Astrocyte (in vitro differentiated cells and primary cell): ENCODE measurements around the gene KCNJ1. TPM values are rescaled to one million over a fixed set of nuclear protein-coding genes. Genes with fewer than 3 reads are reported as not detected.

Experiments
- DNase-seq: peaks from one replicate; pipeline ENCODE4 v3.0.0-alpha.2; 2010; ENCODE audit warnings: low read depth
- FAIRE-seq: peaks from 2 replicates; lab custom pipeline; 2011; peaks lifted over from hg19 to GRCh38; lab: Jason Lieb, UNC
- H2AFZ ChIP-seq: 2 replicates; pipeline ENCODE4 v1.6.0; 2012; ENCODE audit warnings: low read depth, low read length, inconsistent platforms
- H3K27ac ChIP-seq: 2 replicates; pipeline ENCODE4 v1.5.1; 2011; ENCODE audit warnings: low read depth, low read length, inconsistent platforms
- H3K27me3 ChIP-seq: 2 replicates; pipeline ENCODE4 v1.6.0; 2011; ENCODE audit warnings: low read length, inconsistent platforms; ENCODE audit not compliant: insufficient read depth
- H3K36me3 ChIP-seq: 2 replicates; pipeline ENCODE4 v1.5.1; 2011; ENCODE audit warnings: low read length, inconsistent platforms; ENCODE audit not compliant: insufficient read depth
- H3K4me1 ChIP-seq: 2 replicates; pipeline ENCODE4 v1.5.1; 2011; ENCODE audit warnings: low read length, inconsistent platforms; ENCODE audit not compliant: insufficient read depth
- H3K4me2 ChIP-seq: 2 replicates; pipeline ENCODE4 v1.6.0; 2012; ENCODE audit warnings: low read length, inconsistent platforms
- H3K4me3 ChIP-seq: 2 replicates; pipeline ENCODE4 v1.5.1; 2011; ENCODE audit warnings: low read depth, mild to moderate bottlenecking, low read length, inconsistent platforms; ENCODE audit not compliant: insufficient read depth
- H3K79me2 ChIP-seq: 2 replicates; pipeline ENCODE4 v1.6.0; 2012; ENCODE audit warnings: mild to moderate bottlenecking, low read length, inconsistent platforms; ENCODE audit not compliant: insufficient read depth
- H3K9ac ChIP-seq: 2 replicates; pipeline ENCODE4 v1.6.0; 2012; ENCODE audit warnings: mild to moderate bottlenecking, low read length, inconsistent platforms
- H3K9me3 ChIP-seq: 2 replicates; pipeline ENCODE4 v1.5.1; 2012; ENCODE audit warnings: low read depth, mild to moderate bottlenecking, low read length, inconsistent platforms; ENCODE audit not compliant: insufficient read depth
- H4K20me1 ChIP-seq: 2 replicates; pipeline ENCODE4 v1.6.0; 2012; ENCODE audit warnings: low read length, inconsistent platforms; ENCODE audit not compliant: insufficient read depth
- H3K27ac Mint-ChIP-seq: one replicate; pipeline ENCODE4 v1.8.0; 2021; ENCODE audit warnings: mild to moderate bottlenecking, mixed read lengths; ENCODE audit not compliant: unreplicated experiment
- H3K27me3 Mint-ChIP-seq: one replicate; pipeline ENCODE4 v1.8.0; 2021; ENCODE audit warnings: low read depth, mixed read lengths; ENCODE audit not compliant: unreplicated experiment
- H3K36me3 Mint-ChIP-seq: one replicate; pipeline ENCODE4 v1.8.0; 2021; ENCODE audit warnings: low read depth, mixed read lengths; ENCODE audit not compliant: unreplicated experiment
- H3K4me1 Mint-ChIP-seq: one replicate; pipeline ENCODE4 v1.8.0; 2021; ENCODE audit warnings: low read depth, mixed read lengths; ENCODE audit not compliant: unreplicated experiment
- H3K4me3 Mint-ChIP-seq: one replicate; pipeline ENCODE4 v1.8.0; 2021; ENCODE audit warnings: mild to moderate bottlenecking, moderate library complexity, mixed read lengths; ENCODE audit not compliant: unreplicated experiment
- H3K9me3 Mint-ChIP-seq: one replicate; pipeline ENCODE4 v1.8.0; 2021; ENCODE audit warnings: mild to moderate bottlenecking, mixed read lengths; ENCODE audit not compliant: unreplicated experiment
- EZH2 ChIP-seq: IDR thresholded peaks from 2 replicates; pipeline ENCODE4 v1.6.1; 2012; ENCODE audit warnings: mild to moderate bottlenecking, low read length, inconsistent platforms; ENCODE audit not compliant: insufficient read depth
- total RNA-seq: library from RNA; stranded (reverse); gene quantifications from 2 replicates; pipeline ENCODE4 v1.2.1, GENCODE V29; 2021
- TF ChIP-seq, protein P1 (sequence below): IDR thresholded peaks from 2 replicates; pipeline ENCODE4 v1.5.1; 2011; ENCODE audit warnings: low read depth, mild to moderate bottlenecking, inconsistent platforms, low read length, moderate library complexity; ENCODE audit not compliant: insufficient read depth

KCNJ1 gene
- total RNA-seq, 1 donor from 2014 or later: not detected

DNA sequence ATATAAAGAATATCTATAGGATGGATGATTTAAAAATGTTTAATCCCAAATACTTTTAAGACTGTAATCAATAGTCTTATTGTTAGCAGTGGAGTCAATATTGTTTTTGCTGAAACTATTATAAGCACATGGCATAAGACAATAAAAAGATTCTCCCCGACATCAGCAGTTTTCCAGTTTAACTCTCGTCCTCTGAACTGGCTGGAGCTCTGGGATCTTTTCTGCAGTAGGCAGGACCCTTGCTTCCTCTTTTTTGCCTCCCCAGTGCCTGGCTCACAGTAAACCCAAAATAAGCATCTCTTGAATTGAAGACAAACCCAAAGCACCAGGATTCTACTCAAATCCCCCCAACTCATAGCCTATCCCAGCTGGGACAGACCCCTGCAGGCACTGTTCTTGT is 32.9 kb downstream of the KCNJ1 start:
- Mint-ChIP-seq H3K27ac (no peak overlapping the region), H3K4me3 (no peak overlapping the region), H3K9me3 (no peaks in the 10 kb centered on the region), H3K36me3 (no peaks in the 10 kb centered on the region), H3K27me3 (peaks cover 11% of the 10 kb centered on the region), H3K4me1 (peaks cover 13% of the 10 kb centered on the region)
- Histone ChIP-seq H3K4me1 (peaks cover 5% of the 10 kb centered on the region), H4K20me1 (no peaks in the 10 kb centered on the region), H3K36me3 (no peaks in the 10 kb centered on the region), H3K9me3 (no peaks in the 10 kb centered on the region), H2AFZ (no peak overlapping the region), H3K9ac (no peak overlapping the region), H3K27ac (no peak overlapping the region), H3K27me3 (peaks cover 8% of the 10 kb centered on the region), H3K79me2 (no peaks in the 10 kb centered on the region), H3K4me3 (no peak overlapping the region), H3K4me2 (no peak overlapping the region)
- FAIRE-seq: no peak
- TF ChIP-seq EZH2: no peak
- TF ChIP-seq, protein P1, sequence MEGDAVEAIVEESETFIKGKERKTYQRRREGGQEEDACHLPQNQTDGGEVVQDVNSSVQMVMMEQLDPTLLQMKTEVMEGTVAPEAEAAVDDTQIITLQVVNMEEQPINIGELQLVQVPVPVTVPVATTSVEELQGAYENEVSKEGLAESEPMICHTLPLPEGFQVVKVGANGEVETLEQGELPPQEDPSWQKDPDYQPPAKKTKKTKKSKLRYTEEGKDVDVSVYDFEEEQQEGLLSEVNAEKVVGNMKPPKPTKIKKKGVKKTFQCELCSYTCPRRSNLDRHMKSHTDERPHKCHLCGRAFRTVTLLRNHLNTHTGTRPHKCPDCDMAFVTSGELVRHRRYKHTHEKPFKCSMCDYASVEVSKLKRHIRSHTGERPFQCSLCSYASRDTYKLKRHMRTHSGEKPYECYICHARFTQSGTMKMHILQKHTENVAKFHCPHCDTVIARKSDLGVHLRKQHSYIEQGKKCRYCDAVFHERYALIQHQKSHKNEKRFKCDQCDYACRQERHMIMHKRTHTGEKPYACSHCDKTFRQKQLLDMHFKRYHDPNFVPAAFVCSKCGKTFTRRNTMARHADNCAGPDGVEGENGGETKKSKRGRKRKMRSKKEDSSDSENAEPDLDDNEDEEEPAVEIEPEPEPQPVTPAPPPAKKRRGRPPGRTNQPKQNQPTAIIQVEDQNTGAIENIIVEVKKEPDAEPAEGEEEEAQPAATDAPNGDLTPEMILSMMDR: no peak
- no peak for DNase-seq

DNA sequence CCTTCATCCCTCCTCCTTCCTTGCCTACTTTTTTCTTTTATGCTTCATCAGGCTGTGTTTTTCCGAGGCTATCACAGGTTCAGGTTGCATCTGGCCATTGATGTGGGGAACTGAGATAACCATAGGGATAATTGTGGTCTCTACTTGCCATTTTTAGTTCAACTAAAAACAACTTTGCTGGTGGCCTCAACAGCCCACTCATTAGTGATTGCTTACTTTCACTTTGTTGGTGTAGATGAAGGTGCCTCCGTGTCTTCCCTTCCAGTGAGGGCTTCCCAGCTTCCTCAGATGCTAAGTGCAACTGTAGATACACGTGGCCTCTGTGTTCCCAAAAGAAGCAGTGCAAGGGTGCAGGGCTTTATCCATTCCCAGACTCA is 35.0 kb downstream of the KCNJ1 start:
- Histone ChIP-seq H4K20me1 (no peaks in the 10 kb centered on the region), H3K4me1 (peaks cover 12% of the 10 kb centered on the region), H3K27ac (no peak overlapping the region), H3K9ac (no peak overlapping the region), H3K4me2 (no peak overlapping the region), H3K36me3 (no peaks in the 10 kb centered on the region), H2AFZ (no peak overlapping the region), H3K27me3 (peaks cover 8% of the 10 kb centered on the region), H3K9me3 (no peaks in the 10 kb centered on the region), H3K79me2 (no peaks in the 10 kb centered on the region), H3K4me3 (no peak overlapping the region)
- TF ChIP-seq EZH2: no peak
- TF ChIP-seq, protein P1: no peak
- peaks cover 23% of the 10 kb centered on the region for H3K4me1 Mint-ChIP-seq
- no peak overlapping the region for H3K4me3 Mint-ChIP-seq
- H3K27ac Mint-ChIP-seq: no peak overlapping the region
- no peak for FAIRE-seq
- H3K9me3 Mint-ChIP-seq: no peaks in the 10 kb centered on the region
- DNase-seq: no peak
- no peaks in the 10 kb centered on the region for H3K36me3 Mint-ChIP-seq
- H3K27me3 Mint-ChIP-seq: peaks cover 8% of the 10 kb centered on the region

DNA sequence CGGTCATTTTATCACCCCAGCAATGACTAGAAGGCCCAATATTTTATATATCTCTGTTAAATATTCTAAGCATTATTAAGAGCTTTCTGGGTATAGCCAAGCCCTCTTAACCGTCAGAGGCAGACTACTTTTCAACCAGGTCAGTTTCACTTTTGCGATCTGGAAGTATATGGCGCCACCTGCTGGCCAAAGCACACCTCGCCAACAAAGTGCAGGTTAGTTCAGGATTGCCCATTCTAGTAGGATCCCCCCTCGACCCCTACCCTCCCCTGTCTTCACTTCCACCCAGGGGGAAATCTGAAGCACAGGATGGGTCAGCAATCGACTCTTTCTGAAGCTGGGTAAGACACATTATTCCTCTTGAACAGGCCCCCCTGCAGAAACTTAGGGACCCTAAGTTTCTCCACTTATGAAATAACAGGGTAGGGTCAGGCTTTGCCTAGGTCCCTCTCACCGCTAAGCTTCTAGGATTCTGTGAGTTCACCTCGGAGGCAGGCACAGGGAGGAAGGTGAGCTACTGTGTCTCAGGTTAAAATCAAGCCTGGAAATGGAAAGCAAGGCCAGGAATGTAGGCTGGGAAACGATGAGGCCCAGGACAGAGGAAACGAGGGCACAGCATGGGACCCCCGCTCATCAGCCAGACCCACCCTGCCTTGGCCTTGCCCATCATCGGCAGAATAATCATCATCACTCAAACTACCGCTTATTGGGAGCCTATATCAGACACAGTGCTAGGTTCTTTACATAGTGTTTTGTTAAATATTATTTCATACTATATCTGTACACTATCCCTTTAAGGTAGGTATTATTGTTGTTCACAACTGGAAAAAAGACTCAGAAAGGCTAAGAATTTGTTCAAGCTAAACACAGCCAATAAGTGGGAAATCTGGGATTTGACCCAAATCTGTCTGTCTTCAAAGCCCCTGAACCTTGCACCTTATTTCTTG is 35.6 kb downstream of the KCNJ1 start:
- Mint-ChIP-seq H3K4me3 (no peak overlapping the region), H3K27me3 (peaks cover 8% of the 10 kb centered on the region), H3K4me1 (peaks cover 23% of the 10 kb centered on the region), H3K27ac (no peak overlapping the region), H3K36me3 (no peaks in the 10 kb centered on the region), H3K9me3 (peaks cover 2% of the 10 kb centered on the region)
- TF ChIP-seq, protein P1: peak; percentile 82
- TF ChIP-seq EZH2: no peak
- Histone ChIP-seq H3K9ac (no peak overlapping the region), H3K79me2 (no peaks in the 10 kb centered on the region), H4K20me1 (no peaks in the 10 kb centered on the region), H3K27me3 (peaks cover 8% of the 10 kb centered on the region), H3K27ac (no peak overlapping the region), H3K9me3 (no peaks in the 10 kb centered on the region), H2AFZ (no peak overlapping the region), H3K36me3 (no peaks in the 10 kb centered on the region), H3K4me3 (no peak overlapping the region), H3K4me1 (peaks cover 12% of the 10 kb centered on the region), H3K4me2 (no peak overlapping the region)
- DNase-seq (peak; percentile 54), FAIRE-seq (peak; percentile 9)
